ENCODE data around the gene CARM1.

The CARM1 gene

GRCh38 chr19:10891405-10892086 is 20.2 kb downstream of the CARM1 start:
- Mint-ChIP-seq H3K27me3 (ENCODE audit: low read depth) (no peaks in the 10 kb centered on the region), H3K9me3 (no peaks in the 10 kb centered on the region), H3K4me3 (peak overlapping the region; percentile 49 to 57 (median 56)), H3K36me3 (ENCODE audit: low read depth) (no peaks in the 10 kb centered on the region), H3K27ac (peak overlapping the region; percentile 97 to 99 (median 98)), H3K4me1 (peaks cover 58% of the 10 kb centered on the region)
- no peak for TF ChIP-seq CTCF (IDR thresholded peaks at IDR 0.05; ENCODE audit: unreplicated experiment in 3 of 3)

GRCh38 chr19:10892256-10892655 is 20.9 kb downstream of the CARM1 start:
- peaks cover 3% of the 10 kb centered on the region for H3K36me3 Mint-ChIP-seq (ENCODE audit: low read depth)
- no peaks in the 10 kb centered on the region for H3K27me3 Mint-ChIP-seq (ENCODE audit: low read depth)
- H3K4me3 Mint-ChIP-seq = peak overlapping the region; percentile 49 to 57 (median 56)
- H3K4me1 Mint-ChIP-seq = peaks cover 61% of the 10 kb centered on the region
- TF ChIP-seq CTCF (IDR thresholded peaks at IDR 0.05; ENCODE audit: unreplicated experiment in 3 of 3) = no peak
- no peaks in the 10 kb centered on the region for H3K9me3 Mint-ChIP-seq
- H3K27ac Mint-ChIP-seq = peak overlapping the region; percentile 97 to 99 (median 98)

GRCh38 chr19:10894911-10895213 is 23.5 kb downstream of the CARM1 start:
- no peak for TF ChIP-seq CTCF (IDR thresholded peaks at IDR 0.05; ENCODE audit: unreplicated experiment in 3 of 3)
- H3K27ac Mint-ChIP-seq = peak overlapping the region; percentile 89 to 93 (median 91)

GRCh38 chr19:10895363-10895762 is 24.0 kb downstream of the CARM1 start:
- no peak for TF ChIP-seq CTCF (IDR thresholded peaks at IDR 0.05; ENCODE audit: unreplicated experiment in 3 of 3)
- peaks cover 7% of the 10 kb centered on the region for H3K36me3 Mint-ChIP-seq (ENCODE audit: low read depth)
- no peak overlapping the region for H3K4me3 Mint-ChIP-seq
- H3K4me1 Mint-ChIP-seq = peaks cover 45% of the 10 kb centered on the region
- no peaks in the 10 kb centered on the region for H3K9me3 Mint-ChIP-seq
- H3K27me3 Mint-ChIP-seq (ENCODE audit: low read depth) = no peaks in the 10 kb centered on the region
- peak overlapping the region in 1 of 3 experiments; percentile 81 for H3K27ac Mint-ChIP-seq

More at GRCh38 chr19:10894911-10895213, 23.5 kb downstream of the CARM1 start:
- no peaks in the 10 kb centered on the region for H3K27me3 Mint-ChIP-seq (ENCODE audit: low read depth)
- peak overlapping the region in 1 of 3 experiments; percentile 10 for H3K4me3 Mint-ChIP-seq
- peaks cover 3% of the 10 kb centered on the region for H3K36me3 Mint-ChIP-seq (ENCODE audit: low read depth)
- H3K9me3 Mint-ChIP-seq = no peaks in the 10 kb centered on the region
- H3K4me1 Mint-ChIP-seq = peaks cover 45% of the 10 kb centered on the region

GRCh38 chr19:10895920-10896319 is 24.6 kb downstream of the CARM1 start:
- H3K9me3 Mint-ChIP-seq = no peaks in the 10 kb centered on the region
- TF ChIP-seq CTCF (IDR thresholded peaks at IDR 0.05; ENCODE audit: unreplicated experiment in 3 of 3) = peak in 1 of 3 experiments; percentile 11
- H3K4me3 Mint-ChIP-seq = no peak overlapping the region
- peak overlapping the region in 1 of 3 experiments; percentile 81 for H3K27ac Mint-ChIP-seq
- no peaks in the 10 kb centered on the region for H3K27me3 Mint-ChIP-seq (ENCODE audit: low read depth)
- peaks cover 8% of the 10 kb centered on the region for H3K36me3 Mint-ChIP-seq (ENCODE audit: low read depth)
- peaks cover 45% of the 10 kb centered on the region for H3K4me1 Mint-ChIP-seq

All from nephron (organoid).